NCI-H82 (cell line): ENCODE data around the gene MED9.
"Not testable (repeated sequence)": the region's sequence is repeated elsewhere in the genome, so short reads cannot be mapped to it uniquely, and the experiment has no call there.

Experiments used
- DNase-seq: peaks from one replicate; lab custom pipeline; 2025; lab: John Stamatoyannopoulos, UW

Gene MED9

DNA sequence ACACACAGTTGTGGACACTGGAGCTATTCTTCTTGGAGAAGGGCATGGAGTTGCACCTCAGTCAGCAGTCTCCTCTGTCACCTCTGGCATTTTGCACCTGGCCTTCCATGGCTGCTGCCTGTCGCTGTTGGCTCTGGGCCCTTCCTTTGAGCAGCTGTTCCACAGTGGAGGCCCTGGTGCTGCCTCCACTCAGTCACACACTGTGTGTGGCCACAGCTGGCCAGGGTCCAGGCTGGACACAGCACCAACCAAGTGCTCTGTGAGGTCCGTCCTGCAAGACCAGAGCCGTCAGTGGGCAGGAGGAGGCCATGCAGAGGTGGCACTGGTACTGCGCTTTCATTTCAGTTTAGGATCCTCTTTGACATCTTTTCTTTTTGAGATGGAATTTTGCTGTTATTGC is 21.6 kb upstream of the MED9 start:
- DNase-seq: no peak

DNA sequence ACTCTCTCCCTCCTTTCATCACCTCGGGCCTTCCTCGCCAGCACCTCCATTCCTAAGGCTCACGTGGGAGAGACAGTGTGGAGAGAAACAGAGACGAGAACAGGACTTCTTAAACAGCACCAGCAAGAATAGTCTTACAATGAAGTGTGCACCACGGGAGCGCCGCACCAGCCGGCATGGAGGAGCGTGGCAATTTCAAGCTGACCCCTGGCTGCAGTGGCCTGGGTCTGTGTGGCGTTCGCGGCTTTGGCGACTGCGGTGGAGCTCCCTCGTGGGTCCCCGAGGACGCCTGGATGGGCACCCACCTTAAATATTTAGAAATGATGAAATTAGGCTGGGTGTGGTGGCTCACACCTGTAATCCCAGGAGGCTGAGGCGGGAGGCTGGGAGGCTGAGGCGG is 20.5 kb upstream of the MED9 start:
- no peak for DNase-seq

DNA sequence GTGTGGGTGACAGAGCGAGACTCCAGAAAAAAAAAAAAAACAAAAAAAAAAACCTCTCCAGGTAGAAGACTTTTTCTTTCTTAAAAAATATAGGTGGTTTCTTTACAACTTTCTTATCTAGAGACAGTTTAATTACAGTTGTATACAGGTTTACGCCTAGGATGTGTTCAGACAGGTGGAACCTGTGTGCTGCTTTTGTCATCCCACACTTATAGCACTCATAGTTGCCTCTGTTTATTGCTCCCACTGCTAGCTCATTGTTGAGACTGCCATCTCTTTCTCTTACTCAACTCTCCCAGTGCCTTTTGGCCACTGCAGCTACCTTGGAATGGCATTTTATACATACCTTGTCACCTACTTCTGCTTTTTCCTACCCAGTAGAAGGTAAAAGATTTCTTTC is 19.1 kb upstream of the MED9 start:
- no peak for DNase-seq

DNA sequence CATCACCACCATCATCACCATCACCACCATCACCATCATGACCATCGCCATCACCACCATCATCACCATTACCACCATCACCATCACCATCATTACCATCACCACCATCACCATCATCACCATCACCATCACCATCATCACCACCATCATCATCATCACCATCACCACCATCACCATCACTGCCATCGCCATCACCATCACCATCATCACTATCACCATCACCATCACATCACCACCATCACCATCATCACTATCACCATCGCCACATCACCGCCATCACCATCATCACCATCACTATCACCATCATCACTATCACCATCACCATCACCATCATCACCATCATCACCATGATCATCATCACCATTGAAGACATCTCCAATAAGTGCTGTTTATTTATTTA is 16.8 kb upstream of the MED9 start:
- no peak for DNase-seq

DNA sequence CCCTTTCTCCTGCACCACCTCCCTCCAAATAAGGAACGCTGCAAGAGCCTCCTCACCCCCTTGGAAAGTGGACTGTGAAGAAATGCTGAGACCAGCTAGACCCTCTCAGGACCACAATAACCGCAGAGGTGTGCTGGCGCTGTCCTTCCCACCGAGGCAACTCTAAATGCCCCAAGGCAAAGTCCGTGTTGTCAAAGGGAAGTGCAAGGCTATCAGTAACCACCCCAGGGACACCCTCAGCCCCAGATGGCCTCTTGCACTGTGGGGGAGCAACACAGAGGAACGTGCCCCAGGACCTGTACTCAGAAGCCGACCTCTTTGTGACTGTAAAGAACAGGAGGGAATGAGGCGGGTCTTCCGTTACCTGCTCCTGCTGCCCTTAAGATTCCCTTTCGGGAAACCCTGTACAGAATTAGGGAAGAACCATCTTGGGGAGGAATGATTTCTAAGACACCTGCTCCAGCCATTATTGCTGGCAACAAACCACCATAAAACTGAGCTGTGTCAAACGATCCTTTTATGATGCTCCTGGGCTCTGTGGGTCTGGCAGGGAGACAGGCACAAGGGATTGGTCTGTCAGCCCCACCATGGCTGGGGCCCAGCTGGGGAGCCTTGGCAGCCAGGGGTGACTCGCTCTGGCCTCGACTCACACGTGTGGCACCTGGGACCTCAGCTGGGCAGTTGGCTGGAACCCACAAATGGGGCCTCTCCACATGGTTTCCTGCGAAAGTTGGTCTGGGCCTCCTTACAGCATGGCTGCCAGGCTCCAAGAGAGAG is 14.6 kb upstream of the MED9 start:
- no peak for DNase-seq

DNA sequence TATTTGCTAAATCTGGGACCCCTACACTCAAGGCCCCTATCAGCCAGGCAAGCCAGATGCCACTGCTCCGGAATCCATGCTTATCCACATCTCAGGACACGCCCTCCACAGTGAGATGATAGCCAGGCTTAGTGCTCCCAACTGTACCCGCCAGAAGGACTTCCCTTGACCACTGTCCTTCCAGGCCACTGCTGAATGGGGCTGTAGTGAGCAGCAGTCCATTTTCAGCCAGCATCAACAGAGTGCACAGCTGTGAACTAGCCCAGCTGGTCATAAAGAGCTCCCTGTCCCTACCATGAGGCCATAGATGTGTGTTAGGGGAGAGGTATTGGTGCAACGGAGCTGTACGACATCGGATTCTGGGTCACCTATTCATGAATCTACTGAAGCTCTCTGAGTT is 13.0 kb upstream of the MED9 start:
- DNase-seq: peak; percentile 38

DNA sequence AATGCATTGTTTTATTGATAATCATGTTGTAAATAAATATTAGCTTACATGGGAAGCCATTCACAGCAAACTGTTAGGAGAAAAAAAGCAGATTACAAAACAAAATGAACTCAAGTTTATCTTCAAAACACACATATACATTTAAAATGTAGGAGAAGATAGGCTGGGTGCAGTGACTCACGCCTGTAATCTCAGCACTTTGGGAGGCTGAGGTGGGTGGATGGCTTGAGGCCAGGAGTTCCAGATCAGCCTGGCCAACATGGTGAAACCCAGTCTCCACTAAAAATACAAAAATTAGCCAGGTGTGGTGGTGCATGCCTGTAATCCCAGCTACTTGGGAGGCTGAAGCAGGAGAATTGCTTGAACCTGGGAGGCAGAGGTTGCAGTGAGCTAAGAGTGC is 10.9 kb upstream of the MED9 start:
- not testable (repeated sequence) for DNase-seq

DNA sequence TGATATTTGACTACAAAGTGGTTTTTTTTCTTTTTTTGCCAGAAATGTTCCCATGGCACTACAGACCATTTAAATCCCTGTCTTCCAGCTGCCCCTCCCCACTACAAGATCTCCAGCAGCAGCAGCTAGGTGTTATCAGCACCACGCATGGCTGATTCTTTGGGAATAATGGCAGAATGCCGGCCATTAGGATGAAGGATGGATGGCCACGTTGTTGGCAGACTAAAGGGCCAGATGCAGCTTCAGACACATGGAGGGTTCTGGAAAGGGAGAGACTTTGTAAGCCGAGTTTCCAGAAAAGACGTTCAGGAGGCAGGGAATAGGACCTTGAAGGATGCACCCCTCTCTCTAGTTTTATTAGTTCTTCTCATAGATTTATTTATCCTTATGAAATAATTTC is 10.3 kb upstream of the MED9 start:
- peak; percentile 71 for DNase-seq

DNA sequence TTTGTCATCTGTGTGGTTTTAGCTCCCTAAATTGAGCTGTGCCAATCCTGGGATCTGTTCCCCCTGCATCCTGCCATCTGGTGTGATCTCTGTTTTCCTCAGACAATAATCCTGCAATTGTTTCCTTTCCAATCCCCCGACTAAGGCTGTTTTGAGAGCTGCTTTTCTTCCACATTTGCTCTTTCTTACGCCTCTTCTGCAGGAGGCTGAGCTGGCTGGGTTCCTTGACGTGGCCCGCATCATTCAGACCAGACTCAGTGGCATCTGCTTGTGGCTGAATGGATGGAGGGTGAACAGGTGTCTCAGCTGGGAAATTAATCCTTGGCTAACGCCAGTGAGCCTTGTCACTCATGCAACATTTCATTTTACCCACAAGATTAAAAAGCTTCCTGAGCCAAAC is 9.8 kb upstream of the MED9 start:
- peak; percentile 91 for DNase-seq

DNA sequence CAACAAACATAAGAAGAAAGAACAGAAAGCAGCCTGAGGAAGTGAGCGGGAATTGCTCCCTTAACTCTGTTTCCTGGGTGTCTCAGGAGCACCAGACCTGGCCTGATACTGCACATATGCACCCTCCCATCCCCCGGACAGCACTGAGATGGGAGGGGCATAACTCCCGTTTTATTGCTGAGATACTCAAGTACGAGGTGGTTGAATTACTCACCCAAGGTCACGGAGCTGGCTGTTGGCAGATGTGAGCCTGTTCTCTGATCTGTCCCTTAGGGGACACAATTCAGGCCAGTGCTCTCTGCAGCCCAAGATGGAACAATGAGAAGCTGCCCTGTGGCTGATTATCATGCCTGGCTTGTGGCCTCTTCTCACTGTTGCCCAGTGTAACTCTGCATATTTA is 9.1 kb upstream of the MED9 start:
- peak; percentile 83 for DNase-seq

DNA sequence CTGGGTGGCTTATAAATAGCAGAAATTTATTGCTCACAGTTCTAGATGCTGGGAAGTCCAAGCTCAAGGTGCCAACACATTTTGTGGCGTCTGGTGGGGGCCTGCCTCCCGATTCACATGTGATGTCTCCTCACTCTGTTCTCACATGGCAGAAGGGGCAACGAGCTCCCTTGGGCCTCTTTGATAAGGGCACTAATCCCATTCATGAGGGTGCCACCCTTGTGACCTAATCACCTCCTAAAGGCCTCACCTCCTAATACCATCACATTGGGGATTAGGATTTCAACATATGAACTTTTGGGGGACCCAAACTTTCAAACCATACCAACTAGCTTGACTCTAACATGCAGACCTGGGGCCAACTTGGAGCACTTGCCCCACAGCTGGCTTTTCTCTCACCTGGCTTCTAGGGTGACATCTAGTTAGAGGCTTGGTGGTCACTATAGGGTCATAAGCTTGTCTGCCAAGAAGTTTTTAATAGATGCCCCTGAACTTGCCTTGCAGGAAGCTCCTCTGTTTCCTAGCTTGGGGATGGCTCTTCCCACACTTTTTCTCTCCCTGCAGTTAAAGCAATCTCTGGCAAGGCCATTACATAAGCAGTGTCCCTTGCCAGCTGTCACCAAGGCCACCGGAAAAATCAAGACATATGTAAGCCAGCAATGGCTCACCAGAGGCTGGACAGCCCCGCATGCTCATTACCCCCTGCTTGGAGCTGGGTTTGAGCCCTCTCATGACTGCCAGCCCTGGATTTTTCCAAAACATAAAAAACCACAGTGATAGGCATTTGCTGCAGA is 8.4 kb upstream of the MED9 start:
- DNase-seq: peak; percentile 59

DNA sequence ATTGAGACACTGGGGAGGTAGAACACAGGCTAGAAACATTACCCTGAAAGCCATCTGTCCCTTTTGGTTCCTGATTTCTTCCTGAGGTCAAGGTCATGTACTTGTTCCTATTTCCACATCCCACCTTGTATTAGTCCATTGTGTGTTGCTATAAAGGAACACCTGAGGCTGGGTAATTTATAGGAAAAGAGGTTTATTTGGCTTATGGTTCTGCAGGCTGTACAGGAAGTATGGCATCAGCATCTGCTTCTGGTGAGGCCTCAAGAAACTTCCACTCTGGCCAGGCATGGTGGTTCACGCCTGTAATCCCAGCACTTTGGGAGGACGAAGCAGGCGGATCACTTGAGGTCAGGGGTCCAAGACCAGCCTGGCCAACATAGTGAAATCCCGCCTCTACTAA is 7.4 kb upstream of the MED9 start:
- DNase-seq: no peak

DNA sequence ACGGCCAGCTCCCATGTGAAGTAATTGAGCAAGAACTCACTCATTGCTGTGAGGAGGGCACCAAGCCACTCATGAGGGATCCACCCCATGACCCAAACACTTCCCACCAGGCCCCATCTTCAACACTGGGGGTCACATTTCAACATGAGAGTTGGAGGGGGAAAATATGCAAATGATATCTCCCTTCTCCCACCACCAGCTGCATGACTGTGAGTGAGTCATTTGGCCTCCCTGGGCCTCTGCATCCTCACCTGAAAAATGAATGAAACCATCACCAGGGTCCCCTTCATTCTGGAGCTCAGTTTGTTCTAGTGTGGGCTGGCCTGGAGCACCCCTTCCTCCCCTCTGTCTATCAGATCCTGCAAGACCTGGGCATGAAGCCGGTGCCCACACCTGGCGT is 6.8 kb upstream of the MED9 start:
- no peak for DNase-seq

DNA sequence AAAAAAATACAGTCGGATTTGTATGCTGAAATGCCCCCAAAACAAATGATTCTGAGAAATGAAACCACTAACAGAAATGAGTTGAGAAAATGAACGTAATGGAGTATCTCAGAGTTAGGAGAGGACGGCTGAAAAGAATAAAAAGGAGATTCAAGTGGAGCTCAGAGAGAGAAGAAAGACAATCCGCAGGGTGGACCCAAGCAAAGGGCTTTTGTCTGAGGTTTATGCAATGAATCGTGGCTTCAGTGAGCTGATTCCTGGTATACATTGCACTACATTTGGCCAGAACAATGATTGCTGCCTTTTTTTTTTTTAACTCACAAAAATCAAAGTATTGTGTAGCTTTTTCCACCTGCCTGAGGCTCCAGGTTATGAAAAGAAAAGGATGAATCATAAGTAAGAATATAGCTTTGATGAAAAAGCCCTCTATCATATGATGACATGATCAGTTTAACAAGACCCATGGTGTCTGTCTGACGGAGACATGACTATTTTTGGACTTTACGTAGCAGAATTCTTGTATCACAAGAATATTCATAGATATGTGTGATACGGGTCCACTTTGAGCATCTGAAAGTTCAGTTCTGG is 4.4 kb upstream of the MED9 start:
- DNase-seq: no peak

DNA sequence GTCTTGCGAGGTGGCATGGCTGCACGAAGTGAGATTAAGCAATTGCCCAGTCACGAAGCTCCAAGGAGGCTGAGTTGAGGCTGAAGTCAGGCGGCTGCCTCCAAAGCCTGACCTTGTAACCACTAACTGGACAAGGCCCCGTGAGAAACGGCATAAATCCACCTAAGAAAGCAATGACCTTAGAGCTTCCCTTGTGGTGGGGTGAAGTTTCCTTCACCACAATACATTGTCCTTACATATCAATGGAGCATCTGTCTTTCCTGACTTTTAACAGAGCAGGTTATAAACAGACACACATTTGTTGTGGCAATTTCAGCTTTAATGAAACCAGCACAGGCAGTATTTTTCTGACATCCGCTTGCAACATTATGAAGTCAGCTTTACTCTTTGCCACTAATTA is 2.5 kb upstream of the MED9 start:
- no peak for DNase-seq

DNA sequence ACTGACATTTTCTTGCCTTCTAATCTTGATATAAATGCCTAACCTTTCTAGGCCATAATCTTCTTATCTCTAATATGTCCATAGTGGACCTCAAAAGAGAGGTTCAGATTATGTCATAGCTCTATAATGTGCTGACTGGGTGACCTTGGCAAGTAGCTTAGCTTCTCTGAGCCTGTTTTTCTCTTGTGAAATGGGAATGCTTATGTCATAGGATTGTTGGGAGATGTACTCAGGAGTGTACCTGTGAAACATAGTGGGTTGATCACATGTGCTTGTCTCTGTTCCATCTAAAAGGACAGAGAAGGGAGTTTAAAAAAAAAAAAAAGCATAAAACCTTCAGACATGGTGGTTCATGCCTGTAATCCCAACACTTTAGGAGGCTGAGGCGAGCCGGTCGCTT is 2.4 kb downstream of the MED9 start:
- DNase-seq: peak; percentile 38

DNA sequence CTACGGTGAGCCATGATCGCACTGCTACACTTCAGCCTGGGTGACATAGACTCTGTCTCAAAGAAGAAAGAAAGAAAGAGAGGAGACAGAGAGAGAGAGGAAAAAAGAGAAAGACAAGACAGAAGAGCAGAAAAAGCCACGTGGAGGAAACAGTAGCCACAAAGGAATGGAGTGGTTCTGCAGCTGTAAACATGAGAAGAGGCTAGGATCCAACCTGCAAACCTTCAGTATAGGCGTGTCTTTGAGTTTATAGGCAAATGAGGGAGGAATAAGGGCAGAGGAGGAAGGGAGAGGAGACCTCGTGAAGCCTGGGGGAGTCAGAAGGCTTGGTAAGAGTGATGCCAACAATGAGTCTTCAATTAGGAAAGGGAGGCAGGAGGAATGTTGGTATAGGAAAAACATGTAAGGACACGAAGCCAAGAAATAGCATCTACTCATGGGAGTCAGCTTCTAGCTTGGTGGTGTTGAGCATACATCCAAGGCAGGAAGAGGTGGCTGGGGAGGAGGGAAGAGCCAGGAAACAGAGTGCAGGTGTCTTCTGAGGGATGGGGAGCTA is 3.9 kb downstream of the MED9 start:
- DNase-seq: no peak

DNA sequence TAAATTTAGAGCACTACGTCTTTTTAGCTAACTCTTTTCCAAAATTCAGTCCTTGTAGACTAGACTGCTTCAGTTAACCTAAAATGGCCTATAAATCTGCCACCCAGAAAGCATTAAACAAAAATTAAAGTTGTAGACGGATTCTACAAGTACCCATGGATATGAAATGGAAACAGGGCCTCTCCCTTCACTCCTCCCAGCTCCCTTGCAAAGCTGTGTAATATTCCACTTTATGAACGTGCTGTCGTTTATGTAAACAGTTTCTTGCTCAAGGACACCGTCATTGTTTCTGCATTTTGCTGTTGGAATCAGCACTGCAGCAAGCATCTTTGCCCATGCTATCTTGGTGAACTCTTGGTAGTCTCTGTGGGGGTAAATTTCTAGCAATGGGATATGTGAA is 5.1 kb downstream of the MED9 start:
- DNase-seq: no peak

DNA sequence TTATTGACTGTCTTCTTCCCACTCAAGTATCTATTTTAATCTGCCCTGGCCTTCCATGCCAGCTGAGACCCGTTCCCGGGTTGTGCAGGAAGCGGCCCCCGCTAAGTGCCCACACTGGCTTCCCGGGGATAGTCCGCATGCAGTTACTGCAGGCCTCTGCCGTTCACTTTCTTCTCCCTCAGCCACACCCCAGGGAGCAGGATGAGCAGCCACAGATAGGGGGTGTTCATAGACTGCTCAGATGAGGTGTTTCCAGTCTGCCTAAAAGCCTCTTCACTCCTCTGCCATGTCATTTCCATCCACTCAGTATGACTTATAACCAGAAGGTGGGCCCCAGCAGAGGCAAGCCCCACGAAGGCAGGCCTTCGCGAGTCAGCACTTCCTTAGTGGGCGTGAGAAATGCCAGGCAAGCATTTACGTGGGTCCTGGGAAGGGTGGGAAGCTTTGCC is 7.7 kb downstream of the MED9 start:
- no peak for DNase-seq

DNA sequence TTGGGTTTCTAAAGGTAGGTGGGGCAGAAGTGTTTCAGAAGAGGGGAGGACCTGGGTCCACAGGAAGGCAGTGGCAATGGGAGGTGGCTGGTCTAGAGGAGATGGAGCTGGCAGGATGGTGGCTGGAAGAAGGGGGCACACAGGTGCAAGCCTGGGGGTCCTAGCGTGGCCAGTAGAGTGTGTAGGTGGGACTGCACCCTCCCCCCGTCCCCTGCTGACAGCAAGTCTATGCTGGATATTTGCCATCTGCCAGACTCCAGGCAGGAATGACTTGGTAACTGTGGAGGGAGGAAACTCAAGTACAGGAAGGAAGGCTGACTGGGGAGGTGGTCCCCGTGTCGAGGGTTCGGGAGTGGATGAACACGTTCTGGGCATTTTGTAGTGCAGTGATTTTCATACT is 8.6 kb downstream of the MED9 start:
- no peak for DNase-seq

DNA sequence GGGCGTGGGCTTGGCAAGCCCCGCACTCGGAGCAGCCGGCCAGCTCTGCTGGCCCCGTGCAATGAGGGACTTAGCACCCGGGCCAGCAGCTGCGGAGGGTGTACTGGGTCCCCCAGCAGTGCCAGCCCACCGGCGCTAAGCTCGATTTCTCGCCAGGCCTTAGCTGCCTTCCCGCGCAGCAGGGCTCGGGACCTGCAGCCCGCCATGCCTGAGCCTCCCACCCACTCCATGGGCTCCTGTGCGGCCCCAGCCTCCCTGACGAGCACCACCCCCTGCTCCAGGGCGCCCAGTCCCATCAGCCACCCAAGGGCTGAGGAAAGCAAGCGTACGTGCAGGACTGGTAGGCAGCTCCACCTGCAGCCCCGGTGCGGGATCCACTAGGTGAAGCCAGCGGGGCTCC is 9.6 kb downstream of the MED9 start:
- DNase-seq: not testable (repeated sequence)

DNA sequence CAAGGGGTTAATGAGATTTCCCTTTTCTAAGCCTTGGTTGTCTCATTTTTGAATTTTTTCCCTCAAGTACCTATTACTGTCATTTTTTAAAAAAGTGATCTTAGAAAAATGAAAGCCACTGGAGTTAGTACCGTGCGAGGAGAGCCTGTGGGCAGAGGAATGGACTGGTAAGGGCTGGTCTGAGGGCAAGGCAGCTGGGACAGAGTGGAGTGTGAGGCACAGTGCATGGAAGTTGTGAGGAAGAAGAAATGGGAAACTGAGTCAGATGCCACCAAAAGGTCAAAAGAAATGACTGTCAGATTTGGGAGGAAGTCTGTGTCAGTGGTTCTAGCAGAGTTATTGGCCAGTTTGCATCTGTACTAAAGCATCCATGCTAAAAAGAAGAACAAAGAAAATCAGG is 11.2 kb downstream of the MED9 start:
- DNase-seq: no peak

DNA sequence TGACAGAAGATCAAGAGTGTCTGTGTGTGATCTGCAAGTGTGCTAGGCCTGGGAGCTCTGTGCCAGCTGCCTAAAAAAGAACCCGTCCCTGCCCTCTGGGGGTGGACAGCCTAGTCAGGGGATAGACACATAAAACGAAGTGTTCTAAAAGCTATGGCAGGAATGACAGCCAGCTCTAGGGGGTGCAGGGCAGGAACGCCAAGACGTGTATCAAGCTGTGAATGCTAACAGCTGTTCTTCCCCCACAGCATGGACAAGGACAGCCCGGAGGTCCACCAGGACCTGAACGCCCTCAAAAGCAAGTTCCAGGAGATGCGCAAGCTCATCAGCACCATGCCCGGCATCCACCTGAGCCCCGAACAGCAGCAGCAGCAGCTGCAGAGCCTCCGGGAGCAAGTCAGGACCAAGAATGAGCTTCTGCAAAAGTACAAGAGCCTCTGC is 14.3 kb downstream of the MED9 start:
- no peak for DNase-seq
